Gastrocnemius medialis (tissue), 4 donors: ENCODE data around the gene CAMK2D. TPM values are rescaled to one million over a fixed set of nuclear protein-coding genes. Genes with fewer than 3 reads are reported as not detected.
A peak's percentile ranks its signal among the peaks of the same experiment; 100 is the strongest.

Experiments
- ATAC-seq, 2 donors: fragments of 150-250 bp; one replicate each; pipeline ENCODE4 v1.9.1; 2016
- DNase-seq, 2 donors: peaks; one replicate each; pipeline ENCODE4 v3.0.0-alpha.2; 2019
- H3K27ac ChIP-seq, 4 donors: fragments of 200-600 bp; sonication (generic); 1 replicate in 1 of 4; 2 replicates in 3 of 4; pipeline ENCODE4 v1.5.1; 2016 to 2018; ENCODE audit warnings: mild to moderate bottlenecking in 2 of 4, moderate library complexity in 1 of 4
- H3K27me3 ChIP-seq, 3 donors: fragments of 200-600 bp; sonication (generic) in 2 of 3; 1 replicate in 1 of 3; 2 replicates in 2 of 3; pipeline versions ENCODE4 v1.5.1 to v1.6.0; 2016 to 2019; ENCODE audit warnings: mild to moderate bottlenecking in 1 of 3, moderate library complexity in 1 of 3
- H3K36me3 ChIP-seq, 2 donors: fragments of 200-600 bp; sonication (generic) in 1 of 2; one replicate each; pipeline ENCODE4 v1.5.1; 2017 to 2018
- H3K4me1 ChIP-seq, 2 donors: fragments of 200-600 bp; sonication (generic) in 1 of 2; one replicate each; pipeline ENCODE4 v1.5.1; 2016 to 2017; ENCODE audit warnings: mild to moderate bottlenecking in 2 of 2
- H3K4me3 ChIP-seq, 4 donors: fragments of 200-600 bp; sonication (generic) in 3 of 4; 1 replicate in 1 of 4; 2 replicates in 3 of 4; pipeline ENCODE4 v1.5.1; 2016 to 2019; ENCODE audit warnings: mild to moderate bottlenecking in 2 of 4
- H3K9me3 ChIP-seq, 3 donors: fragments of 200-600 bp; sonication (generic) in 2 of 3; 1 replicate in 1 of 3; 2 replicates in 2 of 3; pipeline ENCODE4 v1.5.1; 2016 to 2019
- CTCF ChIP-seq, 5 experiments: fragments of 450-650 bp in 3 of 5; fragments of 200-600 bp in 2 of 5; sonication (generic) in 2 of 5; IDR thresholded peaks in 4 of 5; conservative IDR thresholded peaks in 1 of 5; 1 replicate in 4 of 5; 2 replicates in 1 of 5; pipeline ENCODE4 v1.5.1; 2016 to 2019; ENCODE audit warnings: antibody characterized with exemption in 5 of 5, mild to moderate bottlenecking in 3 of 5, moderate library complexity in 3 of 5
- POLR2A ChIP-seq, 2 donors: fragments of 450-650 bp; IDR thresholded peaks; one replicate each; pipeline ENCODE4 v1.6.1; 2017; ENCODE audit warnings: antibody characterized with exemption in 2 of 2, mild to moderate bottlenecking in 2 of 2, moderate library complexity in 2 of 2
- in situ Hi-C, 4 donors: fragments of 200-750 bp; cut with MboI; loops; one replicate each; pipeline versions ENCODE4 v1.15.0 to v1.8.0; 2017; ENCODE audit warnings: low sequenced_read_pairs in 4 of 4
- intact Hi-C: fragments of 100-400 bp; cut with DNase I; formaldehyde crosslinking; loops from one replicate; pipeline ENCODE4 v1.15.1; 2023; ENCODE audit warnings: low total_unique reads
- total RNA-seq, 4 donors: library from RNA; depleted of rRNA; stranded (reverse); fragments of >200 nt; gene quantifications; one replicate each; pipeline versions ENCODE4 v1.1.0 to v1.2.3, GENCODE V29; 2016

CAMK2D gene
- total RNA-seq, 4 donors from 2014 or later = 73.2 to 149 (median 119) TPM

GRCh38 chr4:113419631-113420030, 341.9 kb downstream of the CAMK2D start:
- intact Hi-C loops (no loop called here), in situ Hi-C loops (no loop called here)
- no peaks in the 10 kb centered on the region for H3K36me3 ChIP-seq

GRCh38 chr4:113411496-113411938, 350.0 kb downstream of the CAMK2D start:
- H3K4me3 ChIP-seq = no peak overlapping the region
- peaks cover 0 to 10% of the 10 kb centered on the region in 2 donors for H3K4me1 ChIP-seq
- no peak for TF ChIP-seq CTCF (IDR thresholded peaks at IDR 0.05 in 4 of 5, conservative IDR thresholded peaks at IDR 0.05 in 1 of 5)
- no peak for TF ChIP-seq POLR2A (IDR thresholded peaks at IDR 0.05)
- peak in 1 of 2 donors; percentile 13 for DNase-seq
- no peaks in the 10 kb centered on the region for H3K9me3 ChIP-seq
- H3K36me3 ChIP-seq = no peaks in the 10 kb centered on the region
- H3K27ac ChIP-seq = no peak overlapping the region
- no peaks in the 10 kb centered on the region for H3K27me3 ChIP-seq
- intact Hi-C loops (no loop called here), in situ Hi-C loops (no loop called here)
- peak in 1 of 2 donors; percentile 56 for ATAC-seq

More at GRCh38 chr4:113419631-113420030, 341.9 kb downstream of the CAMK2D start:
- H3K27me3 ChIP-seq = no peaks in the 10 kb centered on the region
- ATAC-seq (no peak), DNase-seq (no peak)
- no peak overlapping the region for H3K4me3 ChIP-seq
- H3K4me1 ChIP-seq = no peaks in the 10 kb centered on the region
- H3K9me3 ChIP-seq = peaks cover 0 to 13% (median 0%) of the 10 kb centered on the region in 3 donors
- no peak for TF ChIP-seq CTCF (IDR thresholded peaks at IDR 0.05 in 4 of 5, conservative IDR thresholded peaks at IDR 0.05 in 1 of 5)
- TF ChIP-seq POLR2A (IDR thresholded peaks at IDR 0.05) = no peak
- H3K27ac ChIP-seq = no peak overlapping the region

- H3K9me3 ChIP-seq = no peaks in the 10 kb centered on the region
- ATAC-seq = no peak
Observed at GRCh38 chr4:113410686-113411085, 350.9 kb downstream of the CAMK2D start.

GRCh38 chr4:113409181-113409580, 352.4 kb downstream of the CAMK2D start:
- intact Hi-C loops = no loop called here
- TF ChIP-seq CTCF (IDR thresholded peaks at IDR 0.05 in 4 of 5, conservative IDR thresholded peaks at IDR 0.05 in 1 of 5) (no peak), POLR2A (IDR thresholded peaks at IDR 0.05) (no peak)
- H3K27me3 ChIP-seq = no peaks in the 10 kb centered on the region
- no peaks in the 10 kb centered on the region for H3K9me3 ChIP-seq
- peaks cover 0 to 13% of the 10 kb centered on the region in 2 donors for H3K4me1 ChIP-seq
- DNase-seq = no peak
- H3K36me3 ChIP-seq = no peaks in the 10 kb centered on the region
- in situ Hi-C loops = loop anchor here in 2 of 4 donors (10.0 kb wide), 3 partner anchors 136 to 366 kb away; partner anchors contain the start of gene CAMK2D (in 1 of the 2)
- no peak overlapping the region for H3K27ac ChIP-seq
- H3K4me3 ChIP-seq = no peak overlapping the region
- ATAC-seq = no peak

More at GRCh38 chr4:113410686-113411085, 350.9 kb downstream of the CAMK2D start:
- TF ChIP-seq POLR2A (IDR thresholded peaks at IDR 0.05) (no peak), CTCF (IDR thresholded peaks at IDR 0.05 in 4 of 5, conservative IDR thresholded peaks at IDR 0.05 in 1 of 5) (no peak)
- DNase-seq = no peak
- Histone ChIP-seq H3K27ac (no peak overlapping the region), H3K4me3 (no peak overlapping the region), H3K27me3 (no peaks in the 10 kb centered on the region), H3K36me3 (no peaks in the 10 kb centered on the region), H3K4me1 (peaks cover 0 to 13% of the 10 kb centered on the region in 2 donors)
- intact Hi-C loops (no loop called here), in situ Hi-C loops (no loop called here)

GRCh38 chr4:113407409-113407808, 354.1 kb downstream of the CAMK2D start:
- ATAC-seq (no peak), DNase-seq (no peak)
- no peaks in the 10 kb centered on the region for H3K27me3 ChIP-seq
- peaks cover 0 to 13% of the 10 kb centered on the region in 2 donors for H3K4me1 ChIP-seq
- no peaks in the 10 kb centered on the region for H3K36me3 ChIP-seq
- H3K27ac ChIP-seq = peak overlapping the region in 1 of 4 donors; percentile 69
- intact Hi-C loops (no loop called here), in situ Hi-C loops (loop anchor here in 2 of 4 donors (10.0 kb wide), 3 partner anchors 137 to 367 kb away; partner anchors contain the start of gene CAMK2D (in 1 of the 2))
- no peak overlapping the region for H3K4me3 ChIP-seq
- H3K9me3 ChIP-seq = no peaks in the 10 kb centered on the region
- no peak for TF ChIP-seq CTCF (IDR thresholded peaks at IDR 0.05 in 4 of 5, conservative IDR thresholded peaks at IDR 0.05 in 1 of 5)
- no peak for TF ChIP-seq POLR2A (IDR thresholded peaks at IDR 0.05)
